ENCODE results near the gene RNF223. TPM values are rescaled to one million over a fixed set of nuclear protein-coding genes. Genes with fewer than 3 reads are reported as not detected.

RNF223 gene
- total and polyA plus RNA-seq, 2 of the 8 experiments (the other 6 are each of a cell fraction or from before 2014, with no cell fraction given), result not detected

DNA sequence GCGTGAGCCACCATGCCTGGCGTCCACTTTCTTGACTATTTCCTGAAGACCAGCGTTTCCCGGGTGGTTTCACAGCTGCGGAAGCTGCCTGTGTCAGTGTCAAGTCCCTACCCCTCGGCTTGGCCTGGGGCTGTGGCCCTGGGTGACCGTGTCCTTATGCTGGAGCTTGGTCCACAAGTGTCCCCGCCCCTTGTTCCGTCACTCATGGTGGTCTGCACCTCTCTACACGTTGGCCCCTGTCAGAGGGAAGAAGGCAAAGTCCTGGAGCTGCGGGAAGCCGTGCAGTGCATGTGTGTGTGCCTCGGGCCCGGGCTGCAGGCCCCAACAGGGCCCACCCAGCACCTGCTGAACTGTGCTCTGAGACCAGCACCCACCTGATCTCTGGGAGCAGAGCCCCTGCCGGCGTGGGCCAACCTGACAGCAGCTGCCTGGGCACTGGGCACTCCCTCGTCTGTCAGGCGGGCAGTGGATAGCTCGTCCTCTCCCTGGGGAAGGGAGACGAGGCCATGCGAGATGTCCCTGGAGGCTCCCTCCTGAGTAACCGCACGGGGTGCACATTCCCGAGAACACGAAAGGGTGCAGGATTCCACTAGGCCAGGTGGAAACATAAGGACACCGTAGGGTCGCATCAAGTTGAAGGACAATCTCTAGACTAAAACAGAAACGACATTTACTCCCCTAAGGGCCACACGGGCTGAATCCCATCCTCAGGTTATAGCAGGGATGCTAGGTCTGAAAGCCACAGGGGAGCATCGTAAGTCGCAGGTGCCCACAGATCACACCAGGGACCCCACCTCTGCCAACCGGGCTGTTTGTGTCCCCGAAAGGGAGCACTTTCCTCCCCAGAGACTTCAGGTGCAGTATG lies 44.1 kb upstream of the RNF223 start:
- ChIA-PET CTCF (ENCODE audit: partially characterized antibody) (interaction anchor here (0.6 to 2.0 kb wide), 9 partner anchors 12 to 1297 kb away, joined by 3 to 7 read pairs (median 3); no protein-coding TSS in a partner anchor), POLR2A (ENCODE audit: partially characterized antibody) (interaction anchor here (1.0 kb wide), 1 partner anchor 57 kb away, joined by 3 read pairs; no protein-coding TSS in a partner anchor)
- no peak overlapping the region for H2BK120ac ChIP-seq (replicated peaks; ENCODE audit: low read depth, low read length)
- no peak overlapping the region for H3K9ac ChIP-seq (replicated peaks in 1 of 4; ENCODE audit: extremely low read depth in 1 of 4, low read depth in 3 of 4, low read length in 3 of 4)
- DNase-seq (ENCODE audit: low read depth in 1 of 2, low spot score in 2 of 2) (no peak), FAIRE-seq (no peak)
- H4K5ac ChIP-seq (ENCODE audit: insufficient read length, low read depth, low read length), result no peak overlapping the region
- H3K27me3 ChIP-seq (replicated peaks in 1 of 4; ENCODE audit: control insufficient read depth in 3 of 4, extremely low read depth in 1 of 4, insufficient read depth in 3 of 4, low read length in 3 of 4), result peaks cover 2 to 19% (median 15%) of the 10 kb centered on the region in 4 experiments; a peak in 6 of 7 replicates
- peaks cover 2% of the 10 kb centered on the region; the same call in 1 of the 2 replicates for H3K79me1 ChIP-seq (ENCODE audit: low read depth, low read length)
- no peak overlapping the region for H2BK20ac ChIP-seq (ENCODE audit: low read length)
- H3K4me3 ChIP-seq (ENCODE audit: extremely low read depth in 1 of 4, insufficient read depth in 2 of 4, low read depth in 3 of 4, low read length in 4 of 4), result no peak overlapping the region
- H3K56ac ChIP-seq (replicated peaks; ENCODE audit: insufficient read length, low read depth, low read length), result no peak overlapping the region
- H4K20me1 ChIP-seq (replicated peaks in 1 of 2; ENCODE audit: control insufficient read depth in 1 of 2, insufficient read depth in 2 of 2, low read length in 2 of 2), result no peaks in the 10 kb centered on the region
- peaks cover 0 to 6% (median 4%) of the 10 kb centered on the region in 4 experiments; a peak in 5 of 7 replicates for H3K4me1 ChIP-seq (replicated peaks in 1 of 4; ENCODE audit: control insufficient read depth in 3 of 4, insufficient read depth in 4 of 4, low read length in 3 of 4)
- no peak overlapping the region for H3K4ac ChIP-seq (replicated peaks; ENCODE audit: insufficient read length, low read depth, low read length)
- no peak overlapping the region for H3K14ac ChIP-seq (ENCODE audit: insufficient read length)
- H2BK12ac ChIP-seq (ENCODE audit: low read depth, low read length), result no peak overlapping the region
- H4K91ac ChIP-seq (replicated peaks; ENCODE audit: insufficient read length, low read length), result no peak overlapping the region
- H2AK5ac ChIP-seq (ENCODE audit: low read depth, low read length), result no peak overlapping the region
- H3K36me3 ChIP-seq (ENCODE audit: control insufficient read depth in 2 of 4, insufficient read depth in 4 of 4, low read length in 3 of 4), result no peaks in the 10 kb centered on the region
- 93% methylated on average over 33 of the region's 33 CpGs; no CpG with 5 or more reads in 1 of the 2 experiments for WGBS, 2 experiments (ENCODE audit: extremely low coverage in 1 of 2, insufficient coverage in 1 of 2, insufficient read length in 1 of 2, insufficient replicate concordance in 2 of 2, low coverage in 1 of 2, low lambda C conversion rate in 2 of 2, missing lambda C conversion rate in 1 of 2)
- peaks cover 2 to 5% of the 10 kb centered on the region in 2 experiments; a peak in 1 of 4 replicates for H3K9me3 ChIP-seq (ENCODE audit: insufficient read depth in 2 of 2, low read depth in 1 of 2, low read length in 1 of 2)
- peaks cover 0 to 5% of the 10 kb centered on the region in 2 experiments; a peak in 1 of 4 replicates for H3K79me2 ChIP-seq (ENCODE audit: control insufficient read depth in 1 of 2, insufficient read depth in 2 of 2, low read length in 2 of 2)
- no peak for TF ChIP-seq E2F6 (IDR thresholded peaks at IDR 0.05)
- TF ChIP-seq TAF1 (IDR thresholded peaks at IDR 0.05; ENCODE audit: low read depth, low read length), result no peak
- TF ChIP-seq SRF (IDR thresholded peaks at IDR 0.05; ENCODE audit: low read depth, low read length), result no peak
- TF ChIP-seq RFX5 (IDR thresholded peaks at IDR 0.05; ENCODE audit: borderline replicate concordance, low read depth, low read length), result no peak
- TF ChIP-seq PHF8 (conservative IDR thresholded peaks at IDR 0.05; ENCODE audit: low read depth, low read length), result no peak
- no peak overlapping the region for H3K18ac ChIP-seq (ENCODE audit: extremely low read depth, low read length)
- H2BK15ac ChIP-seq (ENCODE audit: low read length), result no peak overlapping the region
- no peak overlapping the region for H2BK5ac ChIP-seq (ENCODE audit: low read depth, low read length)
- no peak overlapping the region for H3K27ac ChIP-seq (ENCODE audit: low read depth, low read length)
- no peak overlapping the region for H2AFZ ChIP-seq (ENCODE audit: low read length)
- H3K4me2 ChIP-seq (ENCODE audit: insufficient read depth in 1 of 2, low read depth in 2 of 2, low read length in 2 of 2), result no peak overlapping the region
- H3K23ac ChIP-seq (ENCODE audit: insufficient read length), result no peak overlapping the region
- peaks cover 7% of the 10 kb centered on the region; the same call in 1 of the 2 replicates for H3K23me2 ChIP-seq (ENCODE audit: low read depth, low read length)
- H4K8ac ChIP-seq (ENCODE audit: extremely low read depth, insufficient read depth, low read length), result no peak overlapping the region

Data from H1 (cell line).